DMS53 treated with DMSO at 0.1 percent for 48 hours (cell line): Measurements from ENCODE around the gene KRTAP12-3.

ENCODE experiments used
- DNase-seq: peaks from one replicate; lab custom pipeline; 2025; ENCODE audit not compliant: unreplicated experiment; lab: John Stamatoyannopoulos, UW

KRTAP12-3 gene

GRCh38 chr21:44701023-44701400 lies 43.3 kb downstream of the KRTAP12-3 start:
- no peak for DNase-seq

GRCh38 chr21:44701541-44701940 lies 43.8 kb downstream of the KRTAP12-3 start:
- no peak for DNase-seq

GRCh38 chr21:44702111-44702972 lies 44.6 kb downstream of the KRTAP12-3 start:
- no peak for DNase-seq

GRCh38 chr21:44702973-44703730 lies 45.4 kb downstream of the KRTAP12-3 start:
- no peak for DNase-seq

- DNase-seq = no peak
These were observed 46.3 kb downstream of the KRTAP12-3 start for GRCh38 chr21:44703731-44704635.

GRCh38 chr21:44704636-44705001 lies 46.9 kb downstream of the KRTAP12-3 start:
- no peak for DNase-seq

GRCh38 chr21:44706026-44706705 lies 48.4 kb downstream of the KRTAP12-3 start:
- no peak for DNase-seq

- DNase-seq = no peak
These were observed 49.2 kb downstream of the KRTAP12-3 start for GRCh38 chr21:44706706-44707581.
